Superior temporal gyrus (tissue), 1 donor: ENCODE measurements around the gene PIK3R2.
A peak's percentile ranks its signal among the peaks of the same experiment; 100 is the strongest.

Source experiments
- DNase-seq: peaks from one replicate; pipeline ENCODE4 v3.0.0-alpha.2; 2016; ENCODE audit errors: extremely low spot score

The PIK3R2 gene

GRCh38 chr19:18173054-18173571, 20.1 kb downstream of the PIK3R2 start:
- no peak for DNase-seq

GRCh38 chr19:18173572-18174288, 20.8 kb downstream of the PIK3R2 start, which contains the start of gene IFI30:
Gene IFI30, plus strand, starts transcription at chr19:18173813. Its CDS starts 29 bp downstream, at chr19:18173842.
- DNase-seq: no peak

- no peak for DNase-seq
These were observed 22.0 kb downstream of the PIK3R2 start for GRCh38 chr19:18174983-18175382.

- no peak for DNase-seq
These were observed 23.7 kb downstream of the PIK3R2 start for GRCh38 chr19:18176367-18177310.

- DNase-seq: no peak
These were observed 27.0 kb downstream of the PIK3R2 start for GRCh38 chr19:18179957-18180356.

- DNase-seq: no peak
These were observed 30.6 kb downstream of the PIK3R2 start for GRCh38 chr19:18183529-18183928.

- DNase-seq: no peak
These were observed 32.6 kb downstream of the PIK3R2 start for GRCh38 chr19:18185538-18185937.

- no peak for DNase-seq
These were observed 37.3 kb downstream of the PIK3R2 start for GRCh38 chr19:18190278-18190677.

- no peak for DNase-seq
These were observed 38.7 kb downstream of the PIK3R2 start for GRCh38 chr19:18191640-18192062.

GRCh38 chr19:18192673-18193387, 39.9 kb downstream of the PIK3R2 start, which contains the start of gene MPV17L2:
Gene MPV17L2, plus strand, starts transcription at chr19:18193218. Its CDS starts 64 bp downstream, at chr19:18193282.
- DNase-seq: peak; percentile 100

- DNase-seq: no peak
These were observed 40.6 kb downstream of the PIK3R2 start for GRCh38 chr19:18193388-18194180.

GRCh38 chr19:18194181-18194530, 41.2 kb downstream of the PIK3R2 start:
- DNase-seq: no peak

GRCh38 chr19:18194554-18195238, 41.7 kb downstream of the PIK3R2 start:
- no peak for DNase-seq

GRCh38 chr19:18196511-18196845, 43.5 kb downstream of the PIK3R2 start:
- DNase-seq: no peak

GRCh38 chr19:18197306-18197705, 44.3 kb downstream of the PIK3R2 start:
- DNase-seq: no peak

GRCh38 chr19:18197941-18198340, 45.0 kb downstream of the PIK3R2 start:
- DNase-seq: no peak

- DNase-seq: no peak
These were observed 45.4 kb downstream of the PIK3R2 start for GRCh38 chr19:18198374-18198773.

- DNase-seq: no peak
These were observed 49.4 kb downstream of the PIK3R2 start for GRCh38 chr19:18202397-18202777.

GRCh38 chr19:18202778-18203407, 49.9 kb downstream of the PIK3R2 start:
- peak; percentile 47 for DNase-seq

GRCh38 chr19:18203408-18203862, 50.5 kb downstream of the PIK3R2 start:
- peak; percentile 53 for DNase-seq
